ENCODE data around the gene WRAP73. TPM values are rescaled to one million over a fixed set of nuclear protein-coding genes. Genes with fewer than 3 reads are reported as not detected.

The WRAP73 gene
- total RNA-seq, 1 experiment from 2014 or later, result 51.4 TPM

- ChIA-PET POLR2A (no interaction called here), CTCF (no interaction called here), RAD21 (ENCODE audit: low non-redundant PET in 1 of 2, low total read pairs in 2 of 2, uncharacterized antibody in 2 of 2, unreplicated experiment in 2 of 2) (no interaction called here)
- intact Hi-C loops (cut with micrococcal nuclease), result loop anchor here (5.0 kb wide), 1 partner anchor 234 kb away; the partner anchor contains the start of gene C1orf174
- BruUV-seq (replicated peaks), result no TSS peak
- ATAC-seq, result no peak
- H3K9me2 ChIP-seq (ENCODE audit: insufficient read depth), result no peaks in the 10 kb centered on the region
- H3K9ac ChIP-seq (ENCODE audit: low read length), result no peak overlapping the region
- peaks cover 60% of the 10 kb centered on the region; the same call in 1 of the 2 replicates for H3K79me2 ChIP-seq (ENCODE audit: insufficient read depth, low read length)
- no peak overlapping the region for H3K4me3 ChIP-seq (replicated peaks in 1 of 2; ENCODE audit: low read depth in 1 of 2, low read length in 2 of 2)
- no peaks in the 10 kb centered on the region for H3K9me3 ChIP-seq (ENCODE audit: control insufficient read depth in 1 of 2, insufficient read depth in 1 of 2, low read depth in 1 of 2, low read length in 2 of 2)
- H3K27ac ChIP-seq (ENCODE audit: low read depth, low read length), result no peak overlapping the region
- peak overlapping the region; percentile 63 for H3K4me2 ChIP-seq (ENCODE audit: low read length)
- no peaks in the 10 kb centered on the region for H4K20me1 ChIP-seq (ENCODE audit: insufficient read depth)
- H3K36me3 ChIP-seq (ENCODE audit: control insufficient read depth in 1 of 2, insufficient read depth in 2 of 2, low read length in 2 of 2), result no peaks in the 10 kb centered on the region
- H3K4me1 ChIP-seq (ENCODE audit: control insufficient read depth in 1 of 2, insufficient read depth in 2 of 2, low read length in 2 of 2), result peaks cover 24 to 52% of the 10 kb centered on the region in 2 experiments
- no peak for DNase-seq (ENCODE audit: low read depth, low spot score)
- no peak overlapping the region for H2AFZ ChIP-seq (ENCODE audit: low read depth, low read length, poor library complexity, severe bottlenecking)
- TF ChIP-seq TCF7L2 (IDR thresholded peaks at IDR 0.05; ENCODE audit: borderline replicate concordance, extremely low read depth, insufficient read depth, insufficient read length) (no peak), SRF (IDR thresholded peaks at IDR 0.05; ENCODE audit: low read depth) (no peak), ZBTB33 (IDR thresholded peaks at IDR 0.05; ENCODE audit: extremely low read depth, insufficient replicate concordance, low read length) (no peak), EZH2phosphoT487 (IDR thresholded peaks at IDR 0.05; ENCODE audit: borderline replicate concordance) (no peak), ELF1 (IDR thresholded peaks at IDR 0.05; ENCODE audit: borderline replicate concordance, low read depth) (no peak), RAD21 (IDR thresholded peaks at IDR 0.05; ENCODE audit: low read depth) (no peak), CTCF (IDR thresholded peaks at IDR 0.05 in 2 of 3, conservative IDR thresholded peaks at IDR 0.05 in 1 of 3; ENCODE audit: borderline replicate concordance in 1 of 3, insufficient read depth in 1 of 3, low read depth in 2 of 3, low read length in 2 of 3) (no peak), ATF3 (IDR thresholded peaks at IDR 0.05) (no peak), MAX (IDR thresholded peaks at IDR 0.05) (no peak), JUND (IDR thresholded peaks at IDR 0.05) (no peak), ZFX (IDR thresholded peaks at IDR 0.05) (no peak), SP1 (IDR thresholded peaks at IDR 0.05; ENCODE audit: low read depth) (no peak), ZNF274 (IDR thresholded peaks at IDR 0.05; ENCODE audit: low read depth, low read length) (no peak), CBX3 (IDR thresholded peaks at IDR 0.05; ENCODE audit: low read depth) (no peak), SIN3A (IDR thresholded peaks at IDR 0.05; ENCODE audit: low read depth) (no peak)
- no peaks in the 10 kb centered on the region for H3K27me3 ChIP-seq (ENCODE audit: insufficient read depth, low read length)
Observed at GRCh38 chr1:3668148-3668547, 18.2 kb upstream of the WRAP73 start.
